WTC11 (cell line): ENCODE data around the gene OCIAD1. TPM values are rescaled to one million over a fixed set of nuclear protein-coding genes. Genes with fewer than 3 reads are reported as not detected.

Source experiments
- ATAC-seq: fragments of 200-7000 bp; cut with Tn5 transposase; 2 replicates; pipeline ENCODE4 v1.10.0; 2021; ENCODE audit warnings: mild to moderate bottlenecking, moderate library complexity
- CTCF ChIA-PET: fragments of 300-600 bp; sonication (Branson Sonifier 250); formaldehyde crosslinking; loops from one replicate; lab custom pipeline; 2021; ENCODE audit warnings: antibody characterized with exemption; lab: Charles Lee
- POLR2A ChIA-PET: fragments of 350-600 bp; sonication (Branson Sonifier 250); formaldehyde crosslinking; loops from one replicate; lab custom pipeline; 2021; ENCODE audit warnings: antibody characterized with exemption; lab: Charles Lee
- DNase-seq: peaks from one replicate; pipeline ENCODE4 v3.0.0; 2021; ENCODE audit warnings: low spot score
- H3K27ac Mint-ChIP-seq: 2 replicates; pipeline ENCODE4 v1.8.0; 2021; ENCODE audit warnings: mixed read lengths
- H3K27me3 Mint-ChIP-seq: 2 replicates; pipeline ENCODE4 v1.8.0; 2021; ENCODE audit warnings: low read depth, mild to moderate bottlenecking, moderate library complexity, mixed read lengths
- H3K36me3 Mint-ChIP-seq: 2 replicates; pipeline ENCODE4 v1.8.0; 2021; ENCODE audit warnings: mixed read lengths
- H3K4me1 Mint-ChIP-seq: 2 replicates; pipeline ENCODE4 v1.8.0; 2022; ENCODE audit warnings: mixed read lengths
- H3K4me3 Mint-ChIP-seq: 2 replicates; pipeline ENCODE4 v1.8.0; 2021; ENCODE audit warnings: mild to moderate bottlenecking, moderate library complexity, mixed read lengths
- H3K9me3 Mint-ChIP-seq: 2 replicates; pipeline ENCODE4 v1.8.0; 2021; ENCODE audit warnings: mixed read lengths
- ATF1 ChIP-seq: sonication (generic); formaldehyde crosslinking; IDR thresholded peaks from 2 replicates; pipeline ENCODE4 v1.8.1; 2023; ENCODE audit warnings: mild to moderate bottlenecking, moderate library complexity, missing genetic modification reagents
- FOXP4 ChIP-seq: sonication (generic); formaldehyde crosslinking; IDR thresholded peaks from 2 replicates; pipeline ENCODE4 v1.8.0; 2022; ENCODE audit warnings: mild to moderate bottlenecking, missing genetic modification reagents
- JUN ChIP-seq: sonication (generic); formaldehyde crosslinking; IDR thresholded peaks from 2 replicates; pipeline ENCODE4 v1.8.0; 2023; ENCODE audit warnings: mild to moderate bottlenecking, missing genetic modification reagents
- KAT7 ChIP-seq: sonication (generic); formaldehyde crosslinking; IDR thresholded peaks from 2 replicates; pipeline ENCODE4 v1.8.1; 2023; ENCODE audit warnings: missing genetic modification reagents, mild to moderate bottlenecking, borderline replicate concordance
- NFE2L1 ChIP-seq: sonication (generic); formaldehyde crosslinking; IDR thresholded peaks from 2 replicates; pipeline ENCODE4 v1.8.1; 2023; ENCODE audit warnings: missing genetic modification reagents
- NFYB ChIP-seq: sonication (generic); formaldehyde crosslinking; conservative IDR thresholded peaks from 2 replicates; pipeline ENCODE4 v1.8.0; 2022; ENCODE audit warnings: low read depth, missing genetic modification reagents
- NR3C1 ChIP-seq: sonication (generic); formaldehyde crosslinking; conservative IDR thresholded peaks from 2 replicates; pipeline ENCODE4 v1.8.1; 2023; ENCODE audit warnings: low read depth, mild to moderate bottlenecking, missing genetic modification reagents
- PRDM15 ChIP-seq: sonication (generic); formaldehyde crosslinking; IDR thresholded peaks from 2 replicates; pipeline ENCODE4 v1.8.0; 2022; ENCODE audit warnings: missing genetic modification reagents
- PRRX2 ChIP-seq: fragments of 250-450 bp; sonication (Bioruptor Pico); IDR thresholded peaks from 2 replicates; pipeline ENCODE4 v1.8.0; 2021; ENCODE audit warnings: mild to moderate bottlenecking
- RORB ChIP-seq: fragments of 250-450 bp; sonication (Bioruptor Pico); IDR thresholded peaks from 2 replicates; pipeline ENCODE4 v1.9.0; 2021; ENCODE audit warnings: mild to moderate bottlenecking
- SMAD3 ChIP-seq: sonication (generic); formaldehyde crosslinking; IDR thresholded peaks from 2 replicates; pipeline ENCODE4 v1.8.0; 2022; ENCODE audit warnings: missing genetic modification reagents, mild to moderate bottlenecking, borderline replicate concordance
- SOX15 ChIP-seq: fragments of 250-450 bp; sonication (Bioruptor Pico); IDR thresholded peaks from 2 replicates; pipeline ENCODE4 v1.9.0; 2021; ENCODE audit warnings: mild to moderate bottlenecking
- STAT6 ChIP-seq: sonication (generic); formaldehyde crosslinking; conservative IDR thresholded peaks from 2 replicates; pipeline ENCODE4 v1.8.1; 2023; ENCODE audit warnings: mild to moderate bottlenecking, low read depth, missing genetic modification reagents, moderate library complexity
- TEAD1 ChIP-seq: sonication (generic); formaldehyde crosslinking; IDR thresholded peaks from 2 replicates; pipeline ENCODE4 v1.8.0; 2022; ENCODE audit warnings: mild to moderate bottlenecking, missing genetic modification reagents
- ZNF121 ChIP-seq: sonication (generic); formaldehyde crosslinking; IDR thresholded peaks from 2 replicates; pipeline ENCODE4 v1.8.0; 2023; ENCODE audit warnings: missing genetic modification reagents
- ZNF232 ChIP-seq: sonication (generic); formaldehyde crosslinking; IDR thresholded peaks from 2 replicates; pipeline ENCODE4 v1.8.0; 2022; ENCODE audit warnings: mild to moderate bottlenecking, missing genetic modification reagents
- ZNF512 ChIP-seq: sonication (generic); formaldehyde crosslinking; IDR thresholded peaks from 2 replicates; pipeline ENCODE4 v1.8.1; 2022; ENCODE audit warnings: missing genetic modification reagents, borderline replicate concordance
- total RNA-seq: library from RNA; stranded (reverse); gene quantifications from 3 replicates; pipeline ENCODE4 v1.2.3, GENCODE V29; 2021

OCIAD1 gene
- total RNA-seq, 1 experiment from 2014 or later: 135 TPM

DNA sequence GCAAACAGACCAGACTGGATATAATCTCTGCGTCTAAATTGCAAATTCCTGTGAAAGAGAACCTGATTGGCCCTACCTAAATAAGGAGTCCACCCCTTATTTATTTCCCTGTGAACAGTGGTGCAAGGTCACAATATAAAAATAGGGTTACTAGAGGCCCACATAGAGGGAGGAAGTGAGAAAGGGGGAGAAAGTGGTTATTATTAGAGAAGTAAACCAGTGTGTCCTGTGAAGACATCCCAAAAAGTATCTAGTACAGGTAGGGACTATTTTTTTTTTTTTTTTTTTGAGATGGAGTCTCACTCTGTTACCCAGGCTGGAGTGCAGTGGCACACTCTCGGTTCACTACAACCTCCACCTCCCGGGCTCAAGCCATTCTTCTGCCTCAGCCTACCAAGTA, 35.8 kb upstream of the OCIAD1 start (continued):
- no peak for TF ChIP-seq FOXP4 (CRISPR knock-in tag)
- no peak for TF ChIP-seq ZNF232
- no peak for TF ChIP-seq NR3C1 (CRISPR knock-in tag)
- TF ChIP-seq RORB (CRISPR knock-in tag): no peak
- TF ChIP-seq SOX15 (CRISPR knock-in tag): no peak

DNA sequence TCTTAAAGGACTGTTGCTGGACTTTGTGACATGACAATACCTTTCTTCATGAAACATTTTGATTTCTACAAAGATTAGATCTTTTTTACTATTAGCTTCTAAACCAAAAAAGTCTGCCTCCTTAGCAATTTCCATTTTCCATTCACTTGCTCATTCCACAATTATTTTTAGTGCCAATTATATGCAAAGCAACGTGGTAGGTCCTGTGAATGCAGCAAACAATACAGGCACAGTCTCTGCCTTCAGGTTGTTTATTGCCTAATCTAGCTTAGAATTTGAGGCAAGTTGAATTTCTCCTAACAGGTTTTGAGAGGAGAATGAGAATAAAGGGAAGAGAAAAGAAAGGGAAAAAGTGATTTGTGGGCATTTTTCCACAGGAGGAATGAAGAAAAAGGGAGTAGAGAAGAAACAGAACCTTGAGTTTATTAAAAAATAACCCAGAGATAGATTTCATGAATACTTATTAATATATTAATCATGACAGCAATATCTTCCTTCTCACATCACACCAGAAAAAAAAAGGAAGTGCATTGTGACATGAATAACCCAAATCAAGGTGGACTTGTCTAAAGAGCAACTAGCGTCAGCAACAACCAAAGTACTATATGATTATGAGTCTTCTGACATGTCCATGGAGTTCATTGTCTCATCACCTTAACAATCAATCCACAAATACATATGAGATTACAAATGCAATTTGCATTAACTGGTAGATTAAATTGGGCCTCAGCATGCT, 34.5 kb upstream of the OCIAD1 start:
- Mint-ChIP-seq H3K27me3 (no peaks in the 10 kb centered on the region; the same call in 1 of the 2 replicates), H3K36me3 (no peaks in the 10 kb centered on the region), H3K9me3 (peaks cover 4% of the 10 kb centered on the region), H3K4me1 (peaks cover 17% of the 10 kb centered on the region), H3K27ac (no peak overlapping the region), H3K4me3 (no peak overlapping the region)
- TF ChIP-seq NFE2L1 (no peak), TEAD1 (CRISPR knock-in tag) (no peak), NFYB (no peak), ATF1 (no peak), KAT7 (CRISPR knock-in tag) (no peak), PRRX2 (CRISPR knock-in tag) (no peak), SMAD3 (no peak), STAT6 (CRISPR knock-in tag) (no peak), PRDM15 (CRISPR knock-in tag) (no peak)
- DNase-seq (no peak), ATAC-seq (no peak)
- ChIA-PET CTCF (interaction anchor here (0.6 to 1.4 kb wide), 2 partner anchors 23 to 217 kb away, joined by 3 read pairs; no protein-coding TSS in a partner anchor), POLR2A (no interaction called here)

- no peak for TF ChIP-seq JUN
- TF ChIP-seq ZNF512: peak; percentile 68; the same call in 1 of the 2 replicates
- no peak for TF ChIP-seq ZNF121 (CRISPR knock-in tag)
- ATAC-seq (no peak), DNase-seq (no peak)
- ChIA-PET POLR2A (no interaction called here), CTCF (interaction anchor here (1.4 kb wide), 1 partner anchor 218 kb away, joined by 3 read pairs; no protein-coding TSS in a partner anchor)
- H3K27me3 Mint-ChIP-seq: no peaks in the 10 kb centered on the region; the same call in 1 of the 2 replicates
- H3K9me3 Mint-ChIP-seq: peaks cover 4% of the 10 kb centered on the region
- no peak overlapping the region for H3K4me3 Mint-ChIP-seq
- no peaks in the 10 kb centered on the region for H3K36me3 Mint-ChIP-seq
- H3K27ac Mint-ChIP-seq: 0 out of 2 replicates have a peak overlapping the region, but pooled peaks have one; percentile 27
- H3K4me1 Mint-ChIP-seq: peaks cover 20% of the 10 kb centered on the region
Observed at GRCh38 chr4:48796927-48797679, 33.8 kb upstream of the OCIAD1 start.
